Measurements from ENCODE around the gene TMEFF2. TPM values are rescaled to one million over a fixed set of nuclear protein-coding genes. Genes with fewer than 3 reads are reported as not detected.

Gene TMEFF2
- total and polyA plus RNA-seq, 2 of the 8 experiments (the other 6 are each of a cell fraction or from before 2014, with no cell fraction given) = 0.91 to 3.7 TPM

- TF ChIP-seq JUN (IDR thresholded peaks at IDR 0.05; ENCODE audit: low read depth, low read length) = no peak
- no peak for TF ChIP-seq SP4 (IDR thresholded peaks at IDR 0.05; ENCODE audit: low read length)
- no peak for TF ChIP-seq BRCA1 (IDR thresholded peaks at IDR 0.05; ENCODE audit: low read depth, low read length)
Measured at GRCh38 chr2:192087398-192087958, 107.3 kb downstream of the TMEFF2 start (continued).

All from H1 (cell line).